Left forelimb (tissue), 1 donor: ENCODE results near the gene COLEC12.
A peak's percentile ranks its signal among the peaks of the same experiment; 100 is the strongest.
"Not testable (repeated sequence)": the region's sequence is repeated elsewhere in the genome, so short reads cannot be mapped to it uniquely, and the experiment has no call there.

Source experiments
- DNase-seq: peaks from one replicate; pipeline ENCODE4 v3.0.0-alpha.2; 2018; ENCODE audit warnings: low spot score

The COLEC12 gene

GRCh38 chr18:413233-413632, 87.3 kb downstream of the COLEC12 start:
- no peak for DNase-seq

- no peak for DNase-seq
These were observed 90.5 kb downstream of the COLEC12 start for GRCh38 chr18:410047-410455.

- no peak for DNase-seq
These were observed 92.1 kb downstream of the COLEC12 start for GRCh38 chr18:408367-408766.

- no peak for DNase-seq
These were observed 92.8 kb downstream of the COLEC12 start for GRCh38 chr18:407626-408224.

- no peak for DNase-seq
These were observed 93.3 kb downstream of the COLEC12 start for GRCh38 chr18:407191-407590.

- no peak for DNase-seq
These were observed 93.8 kb downstream of the COLEC12 start for GRCh38 chr18:406677-407076.

GRCh38 chr18:405006-405405, 95.5 kb downstream of the COLEC12 start:
- DNase-seq = not testable (repeated sequence)

GRCh38 chr18:404061-404636, 96.4 kb downstream of the COLEC12 start:
- no peak for DNase-seq

GRCh38 chr18:402129-402528, 98.4 kb downstream of the COLEC12 start:
- DNase-seq = no peak

- DNase-seq = no peak
These were observed 100.0 kb downstream of the COLEC12 start for GRCh38 chr18:400456-400855.

GRCh38 chr18:399631-400135, 100.8 kb downstream of the COLEC12 start:
- no peak for DNase-seq

GRCh38 chr18:398935-399630, 101.4 kb downstream of the COLEC12 start:
- no peak for DNase-seq

GRCh38 chr18:396556-396955, 103.9 kb downstream of the COLEC12 start:
- DNase-seq = no peak

GRCh38 chr18:396251-396555, 104.3 kb downstream of the COLEC12 start:
- DNase-seq = no peak

GRCh38 chr18:395456-396250, 104.8 kb downstream of the COLEC12 start:
- DNase-seq = no peak

- DNase-seq = peak; percentile 74
These were observed 105.5 kb downstream of the COLEC12 start for GRCh38 chr18:394987-395362.

GRCh38 chr18:394262-394986, 106.1 kb downstream of the COLEC12 start:
- DNase-seq = no peak

- no peak for DNase-seq
These were observed 106.9 kb downstream of the COLEC12 start for GRCh38 chr18:393574-393957.

GRCh38 chr18:392928-393573, 107.5 kb downstream of the COLEC12 start:
- no peak for DNase-seq

- no peak for DNase-seq
These were observed 109.6 kb downstream of the COLEC12 start for GRCh38 chr18:390741-391478.
